NCI-H2196 (cell line): ENCODE data around the gene SLC23A3.
A peak's percentile ranks its signal among the peaks of the same experiment; 100 is the strongest.
"Not testable (repeated sequence)": the region's sequence is repeated elsewhere in the genome, so short reads cannot be mapped to it uniquely, and the experiment has no call there.

Experiments
- DNase-seq: peaks from one replicate; lab custom pipeline; 2025; ENCODE audit not compliant: unreplicated experiment; lab: John Stamatoyannopoulos, UW

SLC23A3 gene

GRCh38 chr2:219205165-219205538 lies 35.3 kb upstream of the SLC23A3 start:
- no peak for DNase-seq

- no peak for DNase-seq
Observed at GRCh38 chr2:219204425-219205164, 34.8 kb upstream of the SLC23A3 start.

- DNase-seq: not testable (repeated sequence)
Observed at GRCh38 chr2:219201331-219201730, 31.5 kb upstream of the SLC23A3 start.

- DNase-seq: not testable (repeated sequence)
Observed at GRCh38 chr2:219200502-219201326, 30.9 kb upstream of the SLC23A3 start.

- DNase-seq: no peak
Observed at GRCh38 chr2:219199470-219200211, 29.8 kb upstream of the SLC23A3 start.

- DNase-seq: no peak
Observed at GRCh38 chr2:219198974-219199373, 29.1 kb upstream of the SLC23A3 start.

- DNase-seq: no peak
Observed at GRCh38 chr2:219197388-219197787, 27.6 kb upstream of the SLC23A3 start.

- no peak for DNase-seq
Observed at GRCh38 chr2:219186754-219187456, 17.1 kb upstream of the SLC23A3 start.

GRCh38 chr2:219184121-219184520 lies 14.3 kb upstream of the SLC23A3 start:
- DNase-seq: no peak

GRCh38 chr2:219183151-219183772 lies 13.4 kb upstream of the SLC23A3 start:
- DNase-seq: no peak

- DNase-seq: no peak
Observed at GRCh38 chr2:219182331-219183150, 12.7 kb upstream of the SLC23A3 start.

- no peak for DNase-seq
Observed at GRCh38 chr2:219181531-219181930, 11.7 kb upstream of the SLC23A3 start.

- no peak for DNase-seq
Observed at GRCh38 chr2:219180961-219181360, 11.1 kb upstream of the SLC23A3 start.

- DNase-seq: no peak
Observed at GRCh38 chr2:219179601-219180465, 10.0 kb upstream of the SLC23A3 start.

- peak; percentile 33 for DNase-seq
Observed at GRCh38 chr2:219178377-219179175, 8.7 kb upstream of the SLC23A3 start.

GRCh38 chr2:219177552-219178376 lies 7.9 kb upstream of the SLC23A3 start, which contains the start of gene RETREG2:
Gene RETREG2 (plus strand): TSS chr2:219178275. CDS start chr2:219178353, 78 bp downstream.
- DNase-seq: peak; percentile 86
